ENCODE measurements around the gene PUM1.
A peak's percentile ranks its signal among the peaks of the same experiment; 100 is the strongest.
"Not testable (repeated sequence)": the region's sequence is repeated elsewhere in the genome, so short reads cannot be mapped to it uniquely, and the experiment has no call there.

The PUM1 gene

GRCh38 chr1:30955448-30956015 is 110.0 kb downstream of the PUM1 start:
- no peak for DNase-seq

DNA sequence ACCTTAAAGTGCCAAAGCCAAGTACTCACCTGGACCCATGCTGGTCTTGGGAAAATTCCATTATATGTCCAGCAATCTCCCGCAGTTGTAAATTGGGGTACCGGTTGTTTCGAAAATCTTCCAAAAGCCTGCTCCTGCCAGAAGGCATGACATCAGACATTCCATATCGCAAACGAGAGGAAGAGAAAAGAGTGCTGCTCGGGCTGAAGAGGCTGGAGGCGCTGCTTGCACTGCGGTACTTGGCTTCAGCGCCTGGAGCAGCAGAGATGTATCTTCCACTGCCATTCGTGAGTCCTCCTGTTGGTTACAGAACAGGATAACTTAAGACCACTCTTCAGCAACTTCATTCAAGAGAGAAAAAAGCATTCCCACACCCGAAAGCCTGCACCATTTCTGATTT is 111.8 kb downstream of the PUM1 start:
- no peak for DNase-seq

GRCh38 chr1:30952098-30952497 is 113.4 kb downstream of the PUM1 start:
- no peak for DNase-seq

DNA sequence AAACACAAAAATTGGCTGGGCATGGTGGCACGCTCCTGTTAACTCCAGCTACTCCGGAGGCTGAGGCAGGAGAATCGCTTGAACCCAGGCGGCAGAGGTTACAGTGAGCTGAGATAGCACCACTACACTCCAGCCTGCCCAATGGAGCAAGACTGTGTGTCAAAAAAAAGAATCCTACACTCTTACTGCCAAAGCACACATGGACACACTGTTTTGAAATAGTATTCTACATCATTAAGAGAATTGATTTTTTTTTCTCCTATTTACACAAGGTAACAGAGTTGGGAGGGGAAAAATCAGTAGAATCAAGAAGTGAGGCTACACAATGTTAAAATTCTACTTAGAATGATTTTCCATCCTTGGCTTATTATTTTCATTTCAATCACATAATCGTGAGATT is 114.8 kb downstream of the PUM1 start:
- DNase-seq = no peak

DNA sequence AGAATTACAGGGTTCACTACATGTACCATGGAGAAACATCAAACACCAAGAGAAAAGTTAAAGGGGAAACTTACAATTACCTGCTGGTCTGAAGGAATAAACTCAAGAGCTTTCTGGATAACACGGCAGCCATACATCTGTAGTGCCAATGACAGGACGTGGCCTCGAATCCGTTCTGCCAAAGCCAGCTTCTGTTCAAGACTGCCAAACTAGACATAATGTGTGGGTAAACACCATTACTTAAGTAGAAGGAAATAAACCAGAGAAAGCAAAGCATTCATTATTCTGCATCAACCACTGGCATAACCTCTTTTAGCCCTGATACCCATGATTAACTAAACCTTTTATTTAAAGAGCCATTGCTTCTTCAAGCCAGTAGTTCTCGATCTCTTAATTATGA is 115.5 kb downstream of the PUM1 start:
- no peak for DNase-seq

- DNase-seq = not testable (repeated sequence)
Measured at GRCh38 chr1:30949487-30949838, 116.1 kb downstream of the PUM1 start.

GRCh38 chr1:30948813-30949486 is 116.6 kb downstream of the PUM1 start:
- DNase-seq = not testable (repeated sequence)

- DNase-seq = no peak
Measured at GRCh38 chr1:30948278-30948677, 117.2 kb downstream of the PUM1 start.

- DNase-seq = no peak
Measured at GRCh38 chr1:30947212-30947611, 118.3 kb downstream of the PUM1 start.

GRCh38 chr1:30942326-30942963 is 123.1 kb downstream of the PUM1 start:
- DNase-seq = no peak

DNA sequence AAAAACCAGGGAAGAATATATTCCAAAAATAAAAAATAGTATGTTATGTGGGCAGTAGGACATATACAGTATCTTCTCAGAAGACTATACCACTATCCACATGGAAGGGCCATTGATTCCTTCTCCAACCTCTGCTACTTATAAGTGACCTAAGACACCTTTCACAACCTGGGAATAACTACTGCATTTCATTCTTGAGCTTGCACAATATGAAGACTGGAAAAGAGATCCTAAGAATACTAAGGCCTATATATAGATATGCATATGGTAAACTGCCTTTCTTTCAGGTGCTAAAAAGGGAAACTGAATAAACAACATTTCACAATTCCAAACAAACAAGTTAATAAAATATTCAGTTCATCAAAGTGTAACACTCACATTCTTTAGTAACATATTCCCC is 125.0 kb downstream of the PUM1 start:
- DNase-seq = no peak

- DNase-seq = no peak
Measured at GRCh38 chr1:30936541-30937171, 128.9 kb downstream of the PUM1 start.

DNA sequence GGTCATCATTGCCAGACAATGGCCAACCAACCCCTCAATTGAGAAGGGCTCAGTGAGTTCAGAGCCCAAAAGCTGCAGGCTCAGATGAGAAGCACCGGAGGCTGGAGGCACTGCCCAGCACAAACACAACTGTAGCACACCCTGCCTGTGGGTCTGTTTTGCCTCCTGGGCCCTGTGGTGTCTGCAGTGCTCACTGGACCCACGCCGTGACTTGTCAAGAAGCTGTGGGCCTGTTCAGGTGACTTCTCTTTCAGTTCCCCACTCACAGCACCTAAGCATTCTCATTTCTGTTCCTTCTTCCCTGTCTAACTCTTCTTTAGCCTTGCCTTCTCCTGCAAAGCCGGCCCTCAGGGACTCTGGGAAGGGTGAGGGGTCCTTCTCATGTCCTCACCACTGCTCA is 129.8 kb downstream of the PUM1 start:
- not testable (repeated sequence) for DNase-seq

- no peak for DNase-seq
Measured at GRCh38 chr1:30934613-30935012, 130.9 kb downstream of the PUM1 start.

DNA sequence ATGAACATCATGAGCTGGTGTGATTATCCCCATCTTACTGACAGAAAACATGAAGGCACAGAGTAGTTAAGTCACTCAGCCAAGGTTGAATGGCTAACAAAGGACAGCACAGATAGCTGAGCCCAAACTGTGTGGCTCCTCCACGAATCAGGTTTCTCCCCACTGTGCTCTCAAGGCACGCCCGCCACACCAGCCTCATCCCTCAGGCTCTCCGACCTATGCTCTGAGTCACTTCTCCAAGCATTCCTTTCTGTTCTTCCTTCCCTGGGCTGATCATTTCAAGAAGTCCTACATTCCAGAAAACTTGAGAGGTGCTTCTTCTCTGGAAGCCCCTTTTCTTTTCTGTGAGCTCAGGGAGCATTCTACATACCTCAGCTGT is 131.7 kb downstream of the PUM1 start:
- no peak for DNase-seq

GRCh38 chr1:30930631-30931173 is 134.8 kb downstream of the PUM1 start:
- DNase-seq = no peak

- no peak for DNase-seq
Measured at GRCh38 chr1:30929944-30930525, 135.5 kb downstream of the PUM1 start.

DNA sequence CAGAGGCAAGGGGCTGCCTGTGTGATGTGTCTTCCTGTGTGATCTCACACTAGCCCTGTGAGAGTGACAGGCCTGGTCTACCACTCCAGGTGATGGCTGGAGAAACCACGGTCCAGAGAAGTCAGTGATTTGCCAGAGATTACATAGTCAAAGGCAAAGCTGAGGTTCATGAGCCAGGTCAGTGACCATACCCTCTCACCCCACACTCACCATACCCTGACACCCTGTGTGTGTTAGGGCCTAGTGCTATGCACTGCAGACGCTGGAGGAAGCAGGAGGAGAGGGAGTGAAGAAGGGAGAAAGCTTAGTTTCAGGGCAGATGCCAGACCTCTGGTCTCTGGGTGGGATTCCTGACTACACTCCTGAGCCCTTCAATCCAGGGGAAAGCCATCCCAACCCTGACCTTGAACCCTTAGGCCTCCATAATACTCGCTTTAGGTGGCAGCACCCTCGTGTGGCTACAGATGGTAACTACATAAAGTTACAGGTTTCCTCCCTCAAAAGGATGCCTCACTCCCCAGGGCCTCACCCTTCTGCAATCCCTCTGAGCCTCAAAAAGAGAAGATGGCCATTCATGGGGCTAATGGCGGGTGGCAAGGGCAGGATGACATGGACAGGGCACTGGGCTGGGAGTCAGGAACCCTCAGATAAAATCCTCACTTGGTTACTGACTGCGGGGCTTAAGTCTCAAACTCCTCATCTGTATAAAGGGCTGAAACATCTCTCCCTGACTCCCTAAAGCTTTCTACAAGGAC is 136.2 kb downstream of the PUM1 start:
- peak; percentile 28 for DNase-seq

DNA sequence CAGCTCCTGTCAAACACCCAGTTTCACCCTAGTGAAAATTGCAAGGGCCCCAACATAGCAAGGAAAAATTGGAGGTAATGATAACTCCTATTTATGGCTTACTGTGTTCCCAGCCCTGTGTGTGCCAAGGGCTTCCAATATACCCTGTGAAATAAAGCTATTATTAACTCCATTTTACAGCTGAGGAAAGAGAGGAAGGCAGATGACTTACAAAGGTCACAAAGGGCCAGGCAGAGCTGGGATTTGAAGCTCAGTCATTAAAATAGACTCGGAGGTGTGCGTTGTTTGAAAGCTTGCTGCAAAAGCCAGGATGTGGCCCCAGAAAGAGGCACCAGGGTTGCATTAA is 136.8 kb downstream of the PUM1 start:
- DNase-seq = no peak

GRCh38 chr1:30928171-30928570 is 137.3 kb downstream of the PUM1 start:
- DNase-seq = no peak

- no peak for DNase-seq
Measured at GRCh38 chr1:30927448-30927847, 138.1 kb downstream of the PUM1 start.

DNA sequence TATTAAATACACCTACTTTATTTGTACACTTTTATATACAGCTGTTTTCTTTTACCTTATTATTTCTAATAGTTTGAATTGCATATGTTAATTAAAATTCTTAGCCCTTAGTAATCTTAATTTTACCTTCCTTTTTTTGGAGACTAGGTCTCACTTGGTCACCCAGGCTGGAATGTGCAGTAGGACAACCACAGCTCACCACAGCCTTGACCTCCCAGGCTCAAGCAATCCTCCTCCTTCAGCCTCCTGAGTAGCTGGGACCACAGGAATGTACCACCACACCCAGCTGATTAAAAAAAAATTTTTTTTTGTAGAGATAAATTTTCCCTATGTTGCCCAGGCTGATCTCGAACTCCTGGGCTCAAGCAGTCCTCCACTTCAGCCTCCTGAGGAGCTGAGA is 141.9 kb downstream of the PUM1 start:
- no peak for DNase-seq

DNA sequence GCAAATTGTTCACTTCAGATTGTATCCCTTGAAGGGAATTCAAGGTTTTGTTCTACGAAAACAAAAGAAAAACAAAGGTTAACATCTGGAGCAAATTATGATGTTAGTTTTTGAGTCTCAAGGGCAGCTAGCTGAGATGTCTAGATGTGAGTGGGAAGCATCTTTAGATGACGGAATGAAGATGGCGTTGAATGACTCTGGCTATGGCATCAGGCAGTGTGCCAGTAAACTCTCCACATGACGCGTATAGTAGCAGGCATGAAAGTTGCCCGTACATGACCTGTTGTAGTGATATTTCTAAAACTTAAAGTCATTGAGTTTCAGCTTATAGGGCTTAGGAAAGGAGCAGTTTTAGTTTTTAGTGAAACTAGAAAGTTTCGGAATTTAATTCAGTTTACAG is 144.7 kb downstream of the PUM1 start:
- no peak for DNase-seq
